SK-N-SH (cell line): Measurements from ENCODE around the gene PDHX. TPM values are rescaled to one million over a fixed set of nuclear protein-coding genes. Genes with fewer than 3 reads are reported as not detected.
A peak's percentile ranks its signal among the peaks of the same experiment; 100 is the strongest.

Experiments
- CTCF ChIA-PET: fragments of 300-600, 350-600 bp; formaldehyde crosslinking; extraction: SDS; loops from one replicate; lab custom pipeline; 2021; lab: Yijun Ruan, JAX
- POLR2A ChIA-PET: fragments of 350-600 bp; sonication (Branson Sonifier 250); formaldehyde crosslinking; extraction: SDS; loops from one replicate; lab custom pipeline; 2020; ENCODE audit warnings: antibody characterized with exemption, inconsistent platforms; lab: Yijun Ruan, JAX
- DNase-seq: peaks from one replicate; pipeline ENCODE4 v3.0.0; 2012
- H2AFZ ChIP-seq: fragments of 200-600 bp; sonication (generic); 2 replicates; pipeline ENCODE4 v1.8.1; 2016; ENCODE audit warnings: antibody characterized with exemption, mild to moderate bottlenecking, low read depth
- H3F3A ChIP-seq: fragments of 200-600 bp; sonication (generic); replicated peaks from 2 replicates; pipeline ENCODE3; 2016; ENCODE audit warnings: antibody characterized with exemption, mild to moderate bottlenecking; ENCODE audit not compliant: insufficient read depth
- H3K27ac ChIP-seq, 2 experiments: fragments of 200-500 bp in 1 of 2; fragments of 200-600 bp in 1 of 2; sonication (Bioruptor generic) in 1 of 2; sonication (generic), shearing (Covaris generic) in 1 of 2; 2 replicates each; pipeline versions ENCODE4 v1.5.1 to v1.6.1; 2014 to 2016; ENCODE audit warnings: low read depth in 2 of 2, inconsistent platforms in 1 of 2, low read length in 1 of 2, mild to moderate bottlenecking in 1 of 2, mixed read lengths in 1 of 2
- H3K27me3 ChIP-seq: fragments of 200-600 bp; sonication (generic), shearing (Covaris generic); 2 replicates; pipeline ENCODE4 v1.6.1; 2016; ENCODE audit warnings: mixed run types; ENCODE audit not compliant: insufficient read depth
- H3K36me3 ChIP-seq, 2 experiments: fragments of 200-500 bp in 1 of 2; fragments of 200-600 bp in 1 of 2; sonication (Bioruptor generic) in 1 of 2; sonication (generic) in 1 of 2; replicated peaks in 1 of 2; 2 replicates each; pipeline versions ENCODE3 to v1.5.1; 2014 to 2016; ENCODE audit warnings: low read length in 1 of 2, mild to moderate bottlenecking in 1 of 2; ENCODE audit not compliant: insufficient read depth in 2 of 2, control insufficient read depth in 1 of 2
- H3K4me1 ChIP-seq, 2 experiments: fragments of 200-500 bp in 1 of 2; fragments of 200-600 bp in 1 of 2; sonication (Bioruptor generic) in 1 of 2; sonication (generic), shearing (Covaris generic) in 1 of 2; 2 replicates each; pipeline versions ENCODE4 v1.5.1 to v1.6.1; 2014 to 2016; ENCODE audit warnings: low read depth in 1 of 2, low read length in 1 of 2, mixed run types in 1 of 2; ENCODE audit not compliant: insufficient read depth in 2 of 2, control insufficient read depth in 1 of 2
- H3K4me2 ChIP-seq: fragments of 200-600 bp; sonication (generic), shearing (Covaris generic); 2 replicates; pipeline ENCODE4 v1.6.1; 2017; ENCODE audit warnings: mixed run types
- H3K4me3 ChIP-seq, 2 experiments: fragments of 200-500 bp in 1 of 2; fragments of 200-600 bp in 1 of 2; sonication (Bioruptor generic) in 1 of 2; sonication (generic), shearing (Covaris generic) in 1 of 2; 2 replicates each; pipeline versions ENCODE4 v1.5.1 to v1.8.1; 2014 to 2016; ENCODE audit warnings: low read depth in 2 of 2, inconsistent platforms in 1 of 2, low read length in 1 of 2, mild to moderate bottlenecking in 1 of 2, mixed read lengths in 1 of 2, moderate library complexity in 1 of 2
- H3K79me2 ChIP-seq: fragments of 200-600 bp; sonication (generic); 2 replicates; pipeline ENCODE4 v1.8.1; 2017; ENCODE audit warnings: mild to moderate bottlenecking; ENCODE audit not compliant: insufficient read depth
- H3K9ac ChIP-seq: fragments of 200-600 bp; sonication (generic); 2 replicates; pipeline ENCODE4 v1.6.1; 2017; ENCODE audit warnings: mixed run types
- H3K9me2 ChIP-seq: fragments of 200-600 bp; sonication (generic); 2 replicates; pipeline ENCODE4 v1.6.1; 2017; ENCODE audit warnings: mixed run types
- H3K9me3 ChIP-seq: fragments of 200-600 bp; sonication (generic); 2 replicates; pipeline ENCODE4 v1.6.1; 2017; ENCODE audit warnings: mixed run types, mild to moderate bottlenecking, moderate library complexity
- H4K20me1 ChIP-seq: fragments of 200-600 bp; sonication (generic); 2 replicates; pipeline ENCODE4 v1.6.1; 2017; ENCODE audit warnings: mild to moderate bottlenecking, mixed run types; ENCODE audit not compliant: insufficient read depth
- CHD2 ChIP-seq: fragments of 150-350 bp; IDR thresholded peaks from 2 replicates; pipeline ENCODE4 v1.6.1; 2018; ENCODE audit warnings: low read length; ENCODE audit not compliant: partially characterized antibody
- EP300 ChIP-seq, 2 experiments: IDR thresholded peaks; 2 replicates each; pipeline versions ENCODE4 v1.4.0 to v1.6.1; 2012; ENCODE audit warnings: borderline replicate concordance in 1 of 2, low read depth in 1 of 2, low read length in 1 of 2
- EZH2phosphoT487 ChIP-seq: fragments of 200-600 bp; sonication (generic); IDR thresholded peaks from 2 replicates; pipeline ENCODE4 v1.6.1; 2017; ENCODE audit warnings: low read depth, mixed run types, mild to moderate bottlenecking, antibody characterized with exemption, moderate library complexity, borderline replicate concordance
- FOXJ3 ChIP-seq: sonication (generic); formaldehyde crosslinking; IDR thresholded peaks from 2 replicates; pipeline ENCODE4 v1.5.1; 2020; ENCODE audit warnings: mild to moderate bottlenecking, missing genetic modification reagents
- MEF2A ChIP-seq: IDR thresholded peaks from 2 replicates; pipeline ENCODE4 v1.4.0; 2012; ENCODE audit warnings: low read depth, borderline replicate concordance
- RAD21 ChIP-seq: IDR thresholded peaks from 2 replicates; pipeline ENCODE4 v1.6.1; 2012; ENCODE audit warnings: mild to moderate bottlenecking, low read length
- SMC3 ChIP-seq: IDR thresholded peaks from 2 replicates; pipeline ENCODE4 v1.6.1; 2012; ENCODE audit warnings: low read depth, low read length, improper control_type of control experiment
- YY1 ChIP-seq: IDR thresholded peaks from 2 replicates; pipeline ENCODE4 v1.4.0; 2012; ENCODE audit warnings: low read depth, mild to moderate bottlenecking
- WGBS: methylation state at CpG from one replicate; pipeline ENCODE4 v1.1.6; 2017; ENCODE audit warnings: low lambda C conversion rate; 5-methylcytosine and 5-hydroxymethylcytosine counted together
- polyA plus RNA-seq, 3 experiments: library from polyadenylated mRNA; depleted of rRNA; stranded (reverse); fragments of >200 nt; gene quantifications; 2 replicates each; pipeline ENCODE4 v1.2.3, GENCODE V29; 2012
- TF ChIP-seq, protein P1 (sequence below): IDR thresholded peaks from 2 replicates; pipeline ENCODE4 v1.4.0; 2012; ENCODE audit warnings: low read depth
- TF ChIP-seq, protein P2 (sequence below): fragments of 200-600 bp; sonication (generic); IDR thresholded peaks from 2 replicates; pipeline ENCODE4 v1.6.1; 2017; ENCODE audit warnings: antibody characterized with exemption, mild to moderate bottlenecking, moderate library complexity
- TF ChIP-seq, protein P3 (sequence below): IDR thresholded peaks from 2 replicates; pipeline ENCODE4; 2012
- TF ChIP-seq, protein P4 (sequence below): IDR thresholded peaks from 2 replicates; pipeline ENCODE4 v1.6.1; 2012; ENCODE audit warnings: mild to moderate bottlenecking, low read depth, low read length, moderate library complexity

Gene PDHX
- polyA plus RNA-seq, 1 of the 3 experiments (the other 2 are of a cell fraction), result 14.8 TPM

- POLR2A ChIA-PET, result no interaction called here
- TF ChIP-seq EZH2phosphoT487, result no peak
- no peak for TF ChIP-seq EP300 (IDR thresholded peaks at IDR 0.05; ENCODE audit: borderline replicate concordance in 1 of 2, low read depth in 1 of 2, low read length in 1 of 2)
- no peak; the same call in 1 of the 2 replicates for TF ChIP-seq RAD21
- TF ChIP-seq FOXJ3 (CRISPR knock-in tag), result no peak
- TF ChIP-seq MEF2A, result no peak
- TF ChIP-seq, protein P1, sequence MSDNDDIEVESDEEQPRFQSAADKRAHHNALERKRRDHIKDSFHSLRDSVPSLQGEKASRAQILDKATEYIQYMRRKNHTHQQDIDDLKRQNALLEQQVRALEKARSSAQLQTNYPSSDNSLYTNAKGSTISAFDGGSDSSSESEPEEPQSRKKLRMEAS, result no peak
- TF ChIP-seq, protein P2, sequence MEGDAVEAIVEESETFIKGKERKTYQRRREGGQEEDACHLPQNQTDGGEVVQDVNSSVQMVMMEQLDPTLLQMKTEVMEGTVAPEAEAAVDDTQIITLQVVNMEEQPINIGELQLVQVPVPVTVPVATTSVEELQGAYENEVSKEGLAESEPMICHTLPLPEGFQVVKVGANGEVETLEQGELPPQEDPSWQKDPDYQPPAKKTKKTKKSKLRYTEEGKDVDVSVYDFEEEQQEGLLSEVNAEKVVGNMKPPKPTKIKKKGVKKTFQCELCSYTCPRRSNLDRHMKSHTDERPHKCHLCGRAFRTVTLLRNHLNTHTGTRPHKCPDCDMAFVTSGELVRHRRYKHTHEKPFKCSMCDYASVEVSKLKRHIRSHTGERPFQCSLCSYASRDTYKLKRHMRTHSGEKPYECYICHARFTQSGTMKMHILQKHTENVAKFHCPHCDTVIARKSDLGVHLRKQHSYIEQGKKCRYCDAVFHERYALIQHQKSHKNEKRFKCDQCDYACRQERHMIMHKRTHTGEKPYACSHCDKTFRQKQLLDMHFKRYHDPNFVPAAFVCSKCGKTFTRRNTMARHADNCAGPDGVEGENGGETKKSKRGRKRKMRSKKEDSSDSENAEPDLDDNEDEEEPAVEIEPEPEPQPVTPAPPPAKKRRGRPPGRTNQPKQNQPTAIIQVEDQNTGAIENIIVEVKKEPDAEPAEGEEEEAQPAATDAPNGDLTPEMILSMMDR, result peak; percentile 49
These were observed 26.3 kb upstream of the PDHX start for GRCh38 chr11:34890089-34890488.

DNA sequence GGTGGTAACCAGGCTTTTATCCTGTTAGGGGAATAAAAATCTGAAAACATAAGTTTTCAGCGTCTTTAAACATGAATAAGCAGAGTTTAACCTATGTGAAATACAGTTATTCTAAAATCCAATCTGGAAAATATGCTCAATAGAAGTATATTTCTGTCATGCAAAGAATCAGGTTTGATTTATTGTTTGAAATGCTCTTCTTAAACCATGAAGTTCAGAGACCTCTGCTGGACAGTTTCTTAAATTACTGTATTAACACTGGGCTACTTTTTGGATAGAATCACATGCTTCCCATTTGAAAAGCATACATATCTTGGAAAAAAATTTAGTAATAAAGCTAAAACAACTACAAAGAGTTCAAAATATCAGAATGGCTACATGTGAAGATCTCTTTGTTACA lies 25.6 kb upstream of the PDHX start:
- Histone ChIP-seq H3K27me3 (no peaks in the 10 kb centered on the region), H3K4me2 (no peak overlapping the region), H2AFZ (no peak overlapping the region), H3K36me3 (peaks cover 10 to 30% of the 10 kb centered on the region in 2 experiments), H3K9me3 (no peaks in the 10 kb centered on the region), H3K27ac (no peak overlapping the region), H3K9ac (no peak overlapping the region), H3K4me3 (no peak overlapping the region), H3K4me1 (no peaks in the 10 kb centered on the region)
- DNase-seq, result peak; percentile 28
- WGBS, result 24% methylated on average over 1 of the region's 1 CpG
- ChIA-PET CTCF (interaction anchor here (0.6 to 5.3 kb wide), 18 partner anchors 9 to 530 kb away, joined by 3 to 88 read pairs (median 4); no protein-coding TSS in a partner anchor), POLR2A (no interaction called here)
- TF ChIP-seq, protein P2, result peak; percentile 70
- TF ChIP-seq, protein P3, sequence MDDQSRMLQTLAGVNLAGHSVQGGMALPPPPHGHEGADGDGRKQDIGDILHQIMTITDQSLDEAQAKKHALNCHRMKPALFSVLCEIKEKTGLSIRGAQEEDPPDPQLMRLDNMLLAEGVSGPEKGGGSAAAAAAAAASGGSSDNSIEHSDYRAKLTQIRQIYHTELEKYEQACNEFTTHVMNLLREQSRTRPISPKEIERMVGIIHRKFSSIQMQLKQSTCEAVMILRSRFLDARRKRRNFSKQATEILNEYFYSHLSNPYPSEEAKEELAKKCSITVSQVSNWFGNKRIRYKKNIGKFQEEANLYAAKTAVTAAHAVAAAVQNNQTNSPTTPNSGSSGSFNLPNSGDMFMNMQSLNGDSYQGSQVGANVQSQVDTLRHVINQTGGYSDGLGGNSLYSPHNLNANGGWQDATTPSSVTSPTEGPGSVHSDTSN, result peak; percentile 56
- TF ChIP-seq YY1 (no peak), CHD2 (no peak), RAD21 (peak; percentile 74), SMC3 (peak; percentile 42)
- TF ChIP-seq, protein P4, sequence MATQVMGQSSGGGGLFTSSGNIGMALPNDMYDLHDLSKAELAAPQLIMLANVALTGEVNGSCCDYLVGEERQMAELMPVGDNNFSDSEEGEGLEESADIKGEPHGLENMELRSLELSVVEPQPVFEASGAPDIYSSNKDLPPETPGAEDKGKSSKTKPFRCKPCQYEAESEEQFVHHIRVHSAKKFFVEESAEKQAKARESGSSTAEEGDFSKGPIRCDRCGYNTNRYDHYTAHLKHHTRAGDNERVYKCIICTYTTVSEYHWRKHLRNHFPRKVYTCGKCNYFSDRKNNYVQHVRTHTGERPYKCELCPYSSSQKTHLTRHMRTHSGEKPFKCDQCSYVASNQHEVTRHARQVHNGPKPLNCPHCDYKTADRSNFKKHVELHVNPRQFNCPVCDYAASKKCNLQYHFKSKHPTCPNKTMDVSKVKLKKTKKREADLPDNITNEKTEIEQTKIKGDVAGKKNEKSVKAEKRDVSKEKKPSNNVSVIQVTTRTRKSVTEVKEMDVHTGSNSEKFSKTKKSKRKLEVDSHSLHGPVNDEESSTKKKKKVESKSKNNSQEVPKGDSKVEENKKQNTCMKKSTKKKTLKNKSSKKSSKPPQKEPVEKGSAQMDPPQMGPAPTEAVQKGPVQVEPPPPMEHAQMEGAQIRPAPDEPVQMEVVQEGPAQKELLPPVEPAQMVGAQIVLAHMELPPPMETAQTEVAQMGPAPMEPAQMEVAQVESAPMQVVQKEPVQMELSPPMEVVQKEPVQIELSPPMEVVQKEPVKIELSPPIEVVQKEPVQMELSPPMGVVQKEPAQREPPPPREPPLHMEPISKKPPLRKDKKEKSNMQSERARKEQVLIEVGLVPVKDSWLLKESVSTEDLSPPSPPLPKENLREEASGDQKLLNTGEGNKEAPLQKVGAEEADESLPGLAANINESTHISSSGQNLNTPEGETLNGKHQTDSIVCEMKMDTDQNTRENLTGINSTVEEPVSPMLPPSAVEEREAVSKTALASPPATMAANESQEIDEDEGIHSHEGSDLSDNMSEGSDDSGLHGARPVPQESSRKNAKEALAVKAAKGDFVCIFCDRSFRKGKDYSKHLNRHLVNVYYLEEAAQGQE, result no peak
- TF ChIP-seq, all 33 proteins: peak for 4
- Histone ChIP-seq H4K20me1 (peaks cover 4% of the 10 kb centered on the region; the same call in 1 of the 2 replicates), H3F3A (no peaks in the 10 kb centered on the region), H3K9me2 (no peaks in the 10 kb centered on the region), H3K79me2 (no peaks in the 10 kb centered on the region)

More at GRCh38 chr11:34890089-34890488, 26.3 kb upstream of the PDHX start:
- Histone ChIP-seq H3K27ac (no peak overlapping the region), H3F3A (no peaks in the 10 kb centered on the region), H3K9ac (no peak overlapping the region), H4K20me1 (peaks cover 4% of the 10 kb centered on the region; the same call in 1 of the 2 replicates), H3K79me2 (no peaks in the 10 kb centered on the region), H3K9me3 (no peaks in the 10 kb centered on the region), H3K4me3 (no peak overlapping the region), H3K9me2 (no peaks in the 10 kb centered on the region), H3K4me1 (no peaks in the 10 kb centered on the region), H3K36me3 (peaks cover 10 to 33% of the 10 kb centered on the region in 2 experiments), H3K27me3 (no peaks in the 10 kb centered on the region), H3K4me2 (no peak overlapping the region), H2AFZ (no peak overlapping the region)
- CTCF ChIA-PET, result interaction anchor here (1.1 to 5.3 kb wide), 9 partner anchors 12 to 503 kb away, joined by 3 to 88 read pairs (median 3); no protein-coding TSS in a partner anchor
- DNase-seq, result no peak
- WGBS, result 36% methylated on average over 2 of the region's 2 CpGs
